Stimulated activated CD4-positive, alpha-beta T cell treated with anti-CD3 and anti-CD28 coated beads, Interleukin-1b, Interleukin-23, amount 100 ng/mL, for 4 hours (primary cell): ENCODE measurements around the gene ADRA1B.
"Not testable (repeated sequence)": the region's sequence is repeated elsewhere in the genome, so short reads cannot be mapped to it uniquely, and the experiment has no call there.

ENCODE experiments used
- DNase-seq, 2 donors: peaks; one replicate each; pipeline ENCODE4 v3.0.0-alpha.2; 2020; ENCODE audit warnings: low read depth in 2 of 2

ADRA1B gene

GRCh38 chr5:159965838-159966128 lies 49.5 kb downstream of the ADRA1B start:
- DNase-seq, result not testable (repeated sequence)

- DNase-seq, result no peak
These were observed 53.7 kb downstream of the ADRA1B start for GRCh38 chr5:159969966-159970365.

GRCh38 chr5:159971038-159971437 lies 54.8 kb downstream of the ADRA1B start:
- DNase-seq, result no peak

GRCh38 chr5:159971514-159971913 lies 55.2 kb downstream of the ADRA1B start:
- no peak for DNase-seq

- no peak for DNase-seq
These were observed 55.7 kb downstream of the ADRA1B start for GRCh38 chr5:159971931-159972461.

- no peak for DNase-seq
These were observed 56.5 kb downstream of the ADRA1B start for GRCh38 chr5:159972538-159973362.

- DNase-seq, result no peak
These were observed 59.3 kb downstream of the ADRA1B start for GRCh38 chr5:159975462-159976019.

DNA sequence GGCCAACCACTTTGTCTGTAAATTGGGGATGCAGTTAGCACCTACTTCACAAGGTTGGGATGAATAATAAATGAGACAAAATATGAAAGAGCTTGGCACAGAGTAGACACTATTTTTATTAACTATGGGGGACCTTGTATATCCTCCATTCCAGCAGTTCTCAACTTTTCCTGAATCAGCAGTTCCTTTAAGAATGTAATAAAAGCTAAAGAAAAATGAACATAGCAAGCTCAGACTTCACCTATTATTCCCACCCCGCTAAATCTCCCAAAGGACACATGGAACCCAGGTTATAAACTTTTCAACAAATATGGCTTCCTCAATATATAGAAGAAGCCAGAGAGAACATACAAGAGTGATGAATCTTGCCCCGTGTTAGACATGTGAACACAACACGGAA lies 60.6 kb downstream of the ADRA1B start:
- DNase-seq, result no peak

DNA sequence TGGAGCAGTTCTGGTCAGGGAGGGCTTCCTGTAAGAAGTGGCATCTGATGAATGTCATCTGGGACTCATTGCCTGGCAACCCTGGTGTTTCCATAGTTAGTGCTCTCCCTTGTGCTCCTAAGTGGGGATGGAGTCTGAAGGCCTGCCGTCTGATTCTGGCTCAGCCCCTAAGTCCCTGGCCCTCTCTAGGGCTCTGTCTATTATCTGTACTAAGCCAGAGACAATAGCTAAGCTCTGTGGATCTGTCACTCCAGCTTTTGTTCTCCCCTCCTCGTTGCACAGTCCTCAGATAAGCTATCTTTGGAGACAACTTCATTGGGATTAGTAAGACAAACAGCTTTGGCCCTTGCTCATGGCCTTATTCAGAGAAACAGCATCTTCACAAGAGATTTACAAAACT lies 62.1 kb downstream of the ADRA1B start:
- DNase-seq, result no peak

- DNase-seq, result no peak
These were observed 66.3 kb downstream of the ADRA1B start for GRCh38 chr5:159982421-159983173.

GRCh38 chr5:159987031-159987674 lies 70.9 kb downstream of the ADRA1B start:
- DNase-seq, result peak; percentile 58 to 69

DNA sequence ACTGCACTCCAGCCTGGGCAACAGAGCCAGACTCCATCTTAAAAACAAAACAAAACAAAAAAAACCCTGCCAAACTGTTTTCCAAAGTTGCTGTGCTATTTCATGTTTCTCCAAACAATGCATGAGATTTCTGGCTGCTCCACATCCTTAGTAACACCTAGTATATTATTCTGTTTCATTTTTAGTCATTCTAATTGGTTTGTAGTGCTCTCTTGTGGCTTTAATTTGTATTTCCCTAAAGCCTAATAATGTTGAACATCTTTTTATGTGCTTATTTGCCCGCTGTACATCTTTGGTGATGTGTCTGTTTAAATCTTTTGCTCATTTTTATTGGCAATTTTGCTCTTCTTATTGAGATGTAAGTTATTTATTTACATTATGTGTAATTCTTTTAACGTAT lies 74.2 kb downstream of the ADRA1B start:
- no peak for DNase-seq

DNA sequence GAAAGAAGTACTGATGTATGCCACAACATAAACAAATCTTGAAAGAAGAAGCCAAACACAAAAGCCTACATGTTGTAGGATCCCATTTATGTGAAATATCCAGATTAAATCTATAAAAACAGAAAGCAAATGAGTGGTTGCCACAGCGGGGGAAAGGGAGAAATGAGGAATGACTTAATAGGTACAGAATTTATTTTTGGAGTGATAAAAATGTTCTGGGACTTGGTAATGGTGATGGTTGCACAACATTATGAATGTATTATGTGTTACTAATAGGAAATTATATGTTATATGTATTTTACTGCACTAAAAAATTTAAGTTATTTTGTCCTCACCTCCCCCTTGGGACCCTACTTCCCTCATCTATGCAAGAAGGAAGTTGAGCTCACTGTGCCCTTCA lies 76.3 kb downstream of the ADRA1B start:
- no peak for DNase-seq

DNA sequence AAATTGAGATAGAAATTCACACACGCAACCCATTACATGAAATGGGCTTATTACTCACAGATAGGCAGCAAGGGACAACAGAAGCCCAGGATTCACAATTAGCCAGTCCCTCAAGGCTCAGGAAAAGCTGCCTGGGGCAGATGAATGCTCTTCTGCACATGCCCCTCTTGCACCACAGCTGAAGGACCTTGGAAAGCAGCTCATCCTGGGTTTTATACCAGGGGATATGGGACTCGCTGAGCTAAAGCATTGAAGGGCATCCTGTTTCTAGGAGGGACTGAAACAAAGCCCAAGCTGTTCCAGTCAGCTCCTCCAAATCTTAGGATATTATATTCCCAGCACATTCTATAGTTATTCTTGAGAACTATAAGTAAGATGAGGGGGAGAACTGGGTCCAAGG lies 76.9 kb downstream of the ADRA1B start:
- no peak for DNase-seq

GRCh38 chr5:159995907-159996306 lies 79.6 kb downstream of the ADRA1B start:
- DNase-seq, result no peak

DNA sequence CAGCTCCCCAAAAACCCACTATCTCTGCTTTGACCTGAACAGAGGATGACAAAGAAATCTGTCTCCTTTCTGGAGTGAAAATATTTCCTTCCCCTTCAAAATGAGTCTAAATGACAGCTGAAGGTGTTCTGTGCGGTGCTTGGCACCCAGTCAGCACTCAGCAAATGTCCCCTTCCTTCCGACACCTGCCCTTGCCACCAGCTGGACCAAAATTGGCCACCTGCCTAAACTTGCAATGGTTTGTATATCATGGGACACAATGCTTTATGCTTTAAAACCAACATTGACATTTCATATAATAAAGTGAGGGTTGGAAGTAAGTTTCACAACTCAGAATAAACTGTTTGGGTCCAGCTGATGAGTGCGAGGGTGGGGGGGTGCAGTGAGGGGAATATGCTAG lies 85.2 kb downstream of the ADRA1B start:
- DNase-seq, result no peak

DNA sequence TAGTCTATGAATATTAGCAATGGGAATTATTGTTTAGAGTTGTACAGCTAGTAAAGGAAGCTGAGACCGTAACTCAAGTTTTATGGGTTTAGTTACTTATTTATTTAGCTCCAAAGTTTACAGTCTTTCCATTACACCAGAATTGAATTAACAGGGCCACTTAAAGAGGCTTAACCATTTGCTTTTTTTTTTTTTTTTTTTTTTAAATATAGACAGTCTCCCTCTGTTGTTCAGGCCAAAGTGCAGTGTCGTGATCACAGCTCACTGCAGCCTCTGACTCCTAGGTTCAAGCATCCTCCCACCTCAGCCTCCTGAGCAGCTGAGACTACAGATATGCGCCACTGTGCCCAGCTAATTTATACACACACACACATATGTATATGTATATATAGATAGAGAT lies 91.2 kb downstream of the ADRA1B start:
- no peak for DNase-seq

- DNase-seq, result not testable (repeated sequence)
These were observed 92.2 kb downstream of the ADRA1B start for GRCh38 chr5:160008529-160008876.

GRCh38 chr5:160008877-160009590 lies 92.8 kb downstream of the ADRA1B start, which contains the start of gene TTC1:
TSS of gene TTC1 (plus strand) at chr5:160009139. CDS start at chr5:160010529, 1,390 bp downstream.
- peak; percentile 72 to 91 for DNase-seq

DNA sequence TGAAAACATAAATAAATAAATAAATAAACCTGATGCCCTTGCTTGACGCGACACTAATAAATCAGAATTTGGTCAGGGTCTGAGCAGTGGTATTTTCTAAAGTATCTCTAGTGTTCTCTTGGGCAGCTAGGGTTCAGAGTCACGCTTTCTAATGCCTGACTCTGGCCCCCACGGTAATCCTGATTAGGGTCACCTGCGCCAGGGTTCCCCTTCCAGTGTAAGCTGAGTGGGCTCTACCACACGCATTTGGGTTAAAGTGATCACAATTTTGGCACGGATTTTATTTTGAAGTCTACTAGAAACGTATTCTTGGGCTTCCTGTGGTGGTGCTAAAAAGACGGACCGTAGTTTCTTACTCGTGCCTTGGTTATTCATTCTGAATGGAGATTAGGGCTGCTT lies 93.3 kb downstream of the ADRA1B start:
- no peak for DNase-seq

DNA sequence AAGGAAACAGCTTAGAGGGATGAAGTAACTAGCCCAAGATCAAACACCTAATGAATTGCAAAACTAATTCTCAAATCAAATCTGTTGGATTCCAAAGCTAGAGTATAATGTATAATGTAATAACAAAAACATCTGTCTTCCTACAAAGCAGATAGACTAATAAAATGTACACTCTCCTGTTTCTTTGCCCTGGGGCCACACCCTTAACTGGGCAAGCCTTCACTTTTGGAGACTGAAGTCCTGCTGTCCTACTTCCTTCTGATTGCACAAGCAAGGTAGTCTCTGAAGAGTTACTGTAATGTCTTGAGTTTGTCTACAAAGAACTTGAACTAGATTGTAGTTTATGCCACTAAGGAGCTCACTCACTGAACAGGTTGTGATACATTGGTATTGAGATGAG lies 95.2 kb downstream of the ADRA1B start:
- DNase-seq, result no peak

DNA sequence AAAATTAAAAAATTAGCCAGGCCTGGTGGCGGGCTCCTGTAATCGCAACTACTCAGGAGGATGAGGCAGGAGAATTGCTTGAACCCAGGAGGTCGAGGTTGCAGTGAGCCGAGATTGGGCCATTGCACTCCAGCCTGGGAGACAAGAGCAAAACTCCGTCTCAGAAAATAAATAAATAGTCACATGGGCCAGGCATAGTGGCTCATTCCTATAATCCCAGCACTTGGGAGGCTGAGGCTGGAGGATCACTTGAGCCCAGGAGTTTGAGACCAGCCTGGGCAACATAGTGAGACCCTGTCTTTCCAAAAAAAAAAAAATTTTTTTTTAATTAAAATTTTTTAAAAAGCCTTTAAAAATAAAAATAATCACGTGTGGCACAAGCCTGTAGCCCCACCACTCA lies 97.9 kb downstream of the ADRA1B start:
- DNase-seq, result not testable (repeated sequence)
